ENCODE data around the gene CSNK1G2.

GRCh38 chr19:1938071-1938470, 2.9 kb upstream of the CSNK1G2 start:
- no peak for TF ChIP-seq ZNF8 (CRISPR knock-in tag; IDR thresholded peaks at IDR 0.05)
- no peak for TF ChIP-seq ZFP3 (CRISPR knock-in tag; IDR thresholded peaks at IDR 0.05)
- no peak for TF ChIP-seq SNAI2 (CRISPR knock-in tag; IDR thresholded peaks at IDR 0.05)
- no peak for TF ChIP-seq CSDC2 (CRISPR knock-in tag; IDR thresholded peaks at IDR 0.05)
- TF ChIP-seq ZNF565 (CRISPR knock-in tag; conservative IDR thresholded peaks at IDR 0.05; ENCODE audit: low read depth): no peak
- TF ChIP-seq GLIS3 (CRISPR knock-in tag; IDR thresholded peaks at IDR 0.05): no peak

Measured in SK-N-SH treated with all-trans-retinoic acid at 6 μM for 48 hours (cell line).